Stimulated activated CD4-positive, alpha-beta T cell treated with anti-CD3 and anti-CD28 coated beads, Interleukin-1b, Interleukin-23, amount 100 ng/mL, for 4 hours (primary cell): ENCODE measurements around the gene EXOC6.

Experiments
- DNase-seq, 2 donors: peaks; one replicate each; pipeline ENCODE4 v3.0.0-alpha.2; 2020; ENCODE audit warnings: low read depth in 2 of 2

EXOC6 gene

GRCh38 chr10:93015722-93016121, 167.4 kb downstream of the EXOC6 start:
- no peak for DNase-seq

GRCh38 chr10:93023013-93023650, 174.8 kb downstream of the EXOC6 start:
- no peak for DNase-seq

GRCh38 chr10:93026072-93026471, 177.8 kb downstream of the EXOC6 start:
- no peak for DNase-seq

DNA sequence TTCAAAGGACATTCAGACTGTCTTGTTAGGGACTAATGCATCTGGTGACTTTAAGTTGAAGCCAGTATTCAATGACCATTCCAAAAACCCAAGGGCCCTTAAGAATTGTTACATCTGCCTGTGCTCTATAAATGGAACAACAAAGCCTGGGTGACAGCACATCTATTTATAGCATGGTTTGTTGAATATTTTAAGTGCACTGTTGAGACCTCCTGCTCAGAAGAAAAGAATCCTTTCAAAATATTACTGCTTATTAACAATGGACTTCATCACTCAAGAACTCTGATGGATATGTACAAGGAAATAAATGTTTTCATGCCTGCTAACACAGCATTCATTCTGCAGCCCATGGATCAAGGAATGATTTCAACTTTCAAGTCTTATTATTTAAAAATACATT, 179.2 kb downstream of the EXOC6 start:
- no peak for DNase-seq

- DNase-seq: no peak
Measured at GRCh38 chr10:93028883-93029282, 180.6 kb downstream of the EXOC6 start.

DNA sequence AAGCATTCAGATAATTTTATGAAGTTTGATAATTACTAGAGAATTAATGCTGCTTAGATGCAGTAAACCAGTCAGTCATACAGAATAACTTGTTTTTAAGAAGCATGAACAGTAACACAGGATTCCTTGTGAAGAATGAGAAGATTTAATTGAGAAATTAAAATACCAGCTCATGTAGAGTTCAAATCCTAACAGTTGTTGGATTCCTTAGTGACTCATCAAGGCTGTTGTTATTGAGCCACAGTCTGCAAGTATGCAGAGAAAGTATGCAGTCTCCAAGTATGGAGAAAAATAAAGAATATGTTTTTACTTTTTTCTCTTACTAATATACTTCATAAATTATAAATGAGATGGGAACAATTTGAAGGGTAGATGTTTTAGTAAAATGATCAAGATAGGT, 182.1 kb downstream of the EXOC6 start:
- DNase-seq: no peak

DNA sequence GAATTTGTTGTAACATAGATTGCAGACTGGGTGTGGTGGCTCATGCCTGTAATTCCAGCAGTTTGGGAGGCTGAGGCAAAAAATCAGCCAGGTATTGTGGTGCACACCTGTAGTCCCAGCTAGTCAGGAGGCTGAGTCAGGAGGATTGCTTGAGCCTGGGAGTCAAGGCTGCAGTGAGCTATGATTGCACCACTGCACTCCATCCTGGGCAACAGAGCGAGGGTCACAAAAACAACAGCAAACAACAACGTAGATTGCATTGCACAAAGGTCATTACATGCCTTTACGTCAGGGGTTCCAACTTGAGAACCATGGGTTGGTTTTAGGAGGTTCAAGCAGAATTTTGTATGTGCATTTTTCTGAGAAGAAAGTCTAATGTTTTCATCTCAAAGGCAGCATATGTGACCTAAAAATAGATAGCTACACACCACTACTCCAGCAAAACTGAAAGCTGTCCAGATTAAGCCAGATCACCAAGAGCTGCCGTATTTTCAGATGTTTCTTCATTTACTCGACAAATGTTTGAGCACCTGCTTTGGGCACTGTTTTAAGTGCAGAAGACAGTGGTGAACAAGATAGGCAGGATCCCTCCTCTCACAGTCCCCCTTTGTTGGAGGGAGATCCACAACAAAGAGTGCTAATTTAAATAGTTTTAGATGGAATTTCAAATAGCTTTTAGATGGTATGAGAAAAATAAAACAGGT, 183.9 kb downstream of the EXOC6 start:
- DNase-seq: no peak

DNA sequence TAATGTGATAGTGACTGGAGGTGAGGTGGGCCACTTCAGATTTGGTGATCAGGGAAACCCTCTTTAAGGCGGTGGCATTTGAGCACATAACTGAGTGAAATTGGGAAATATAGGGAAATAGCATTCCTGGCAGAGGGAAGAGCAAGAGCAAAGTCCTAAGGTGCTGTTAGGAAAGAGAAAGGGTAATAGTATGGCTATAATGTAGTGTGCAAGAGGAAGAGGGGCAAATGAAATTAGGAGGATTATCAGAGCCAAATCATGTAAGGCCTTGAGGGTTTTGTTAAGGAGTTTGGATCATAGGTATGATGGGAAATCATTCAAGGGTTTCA, 184.5 kb downstream of the EXOC6 start:
- no peak for DNase-seq

GRCh38 chr10:93034426-93034825, 186.1 kb downstream of the EXOC6 start:
- no peak for DNase-seq

GRCh38 chr10:93039110-93039509, 190.8 kb downstream of the EXOC6 start:
- DNase-seq: no peak

DNA sequence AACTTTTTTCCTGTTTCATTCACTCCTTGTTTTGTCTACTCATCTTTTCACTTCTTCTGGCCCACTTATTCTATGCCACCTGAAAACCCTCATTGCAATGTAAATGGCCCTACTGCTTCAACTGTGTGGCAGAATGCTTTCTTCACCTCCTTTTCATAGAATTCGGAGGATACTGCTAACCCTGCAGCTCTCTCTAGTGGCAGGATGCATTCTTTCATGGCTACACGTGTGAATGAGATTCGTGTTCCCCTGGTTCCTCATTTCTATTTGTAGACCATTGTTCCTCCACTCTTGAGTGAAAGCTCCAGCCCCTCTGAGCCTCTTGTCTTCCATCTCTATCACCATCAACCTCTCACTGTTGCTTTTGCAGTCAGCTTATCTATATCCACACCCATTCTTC, 191.4 kb downstream of the EXOC6 start:
- DNase-seq: no peak

DNA sequence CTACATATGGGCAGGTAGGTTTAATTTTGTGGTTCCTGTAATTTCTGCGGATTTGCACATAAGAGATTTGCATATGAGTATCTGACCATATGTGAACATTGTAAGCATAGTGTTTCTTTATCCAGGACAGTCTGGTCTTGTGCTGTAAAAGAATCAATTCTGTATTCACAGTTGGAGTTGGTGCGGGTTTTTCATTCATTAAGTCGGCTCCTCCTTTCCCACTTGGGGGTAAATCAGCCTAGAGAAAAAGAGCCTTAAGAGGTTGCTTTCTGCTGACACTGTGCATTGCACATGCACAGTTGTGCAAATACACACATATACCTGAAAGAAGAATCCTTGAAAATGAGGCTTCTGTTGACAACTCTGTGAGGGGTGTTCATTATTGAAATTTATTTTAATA, 206.2 kb downstream of the EXOC6 start:
- DNase-seq: no peak

GRCh38 chr10:93058139-93058538, 209.8 kb downstream of the EXOC6 start:
- no peak for DNase-seq

GRCh38 chr10:93059975-93060886, 211.9 kb downstream of the EXOC6 start, which contains the start of gene CYP26C1:
CYP26C1 (plus strand) TSS chr10:93060798; CDS start chr10:93061264, 466 bp downstream.
- no peak for DNase-seq

GRCh38 chr10:93060887-93061593, 212.7 kb downstream of the EXOC6 start:
- DNase-seq: no peak

GRCh38 chr10:93061594-93062513, 213.5 kb downstream of the EXOC6 start:
- DNase-seq: no peak

GRCh38 chr10:93062514-93063143, 214.3 kb downstream of the EXOC6 start:
- peak; percentile 10 to 39 for DNase-seq

- DNase-seq: no peak
Measured at GRCh38 chr10:93063144-93063976, 215.0 kb downstream of the EXOC6 start.

GRCh38 chr10:93063977-93064660, 215.8 kb downstream of the EXOC6 start:
- no peak for DNase-seq
